Measurements from ENCODE around the gene HMGCS1.
"Not testable (repeated sequence)": the region's sequence is repeated elsewhere in the genome, so short reads cannot be mapped to it uniquely, and the experiment has no call there.

Gene HMGCS1

DNA sequence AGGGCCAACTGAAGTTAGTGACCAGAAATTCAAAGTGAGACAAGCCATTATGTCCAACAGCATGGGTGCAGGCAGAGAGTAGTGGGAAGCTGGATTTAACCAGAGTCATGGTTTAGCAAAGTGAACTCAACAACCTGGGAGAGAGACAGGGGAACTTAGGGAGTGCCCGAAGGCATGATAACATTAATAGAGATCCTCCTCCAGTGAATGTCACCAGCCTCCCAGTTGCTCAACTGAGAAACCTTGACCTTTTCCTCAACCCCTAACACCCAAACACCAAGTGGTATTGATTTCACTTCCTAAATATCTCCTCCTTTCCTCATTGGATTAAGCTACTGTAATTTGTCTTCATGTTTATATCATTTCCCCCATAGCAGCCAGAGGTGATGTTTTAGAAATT is 42.6 kb downstream of the HMGCS1 start:
- DNase-seq = no peak

- DNase-seq = no peak
Observed at GRCh38 chr5:43268188-43268820, 44.9 kb downstream of the HMGCS1 start.

- not testable (repeated sequence) for DNase-seq
Observed at GRCh38 chr5:43262269-43262668, 50.9 kb downstream of the HMGCS1 start.

GRCh38 chr5:43258116-43258515 is 55.1 kb downstream of the HMGCS1 start:
- no peak for DNase-seq

- no peak for DNase-seq
Observed at GRCh38 chr5:43256261-43256966, 56.8 kb downstream of the HMGCS1 start.

DNA sequence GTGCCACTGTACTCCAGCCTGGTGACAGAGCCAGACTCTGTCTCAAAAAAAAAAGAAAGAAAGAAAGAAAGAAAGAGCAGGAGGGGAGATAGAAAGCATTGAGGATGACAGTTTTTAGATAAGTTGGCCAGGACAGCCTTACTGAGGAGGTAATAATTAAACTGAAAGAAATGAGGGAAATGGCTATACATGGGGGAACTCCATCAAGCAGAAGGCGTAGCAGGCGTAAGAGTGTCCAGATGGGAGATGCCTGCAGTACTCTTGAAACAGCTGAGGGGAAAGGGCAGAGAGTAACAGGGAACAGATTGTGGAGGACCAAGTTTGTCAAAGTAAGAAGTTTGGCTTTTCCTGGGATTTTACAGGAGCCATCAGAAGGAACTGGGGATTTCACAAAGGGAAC is 57.5 kb downstream of the HMGCS1 start:
- DNase-seq = no peak

GRCh38 chr5:43251754-43252153 is 61.5 kb downstream of the HMGCS1 start:
- no peak for DNase-seq

DNA sequence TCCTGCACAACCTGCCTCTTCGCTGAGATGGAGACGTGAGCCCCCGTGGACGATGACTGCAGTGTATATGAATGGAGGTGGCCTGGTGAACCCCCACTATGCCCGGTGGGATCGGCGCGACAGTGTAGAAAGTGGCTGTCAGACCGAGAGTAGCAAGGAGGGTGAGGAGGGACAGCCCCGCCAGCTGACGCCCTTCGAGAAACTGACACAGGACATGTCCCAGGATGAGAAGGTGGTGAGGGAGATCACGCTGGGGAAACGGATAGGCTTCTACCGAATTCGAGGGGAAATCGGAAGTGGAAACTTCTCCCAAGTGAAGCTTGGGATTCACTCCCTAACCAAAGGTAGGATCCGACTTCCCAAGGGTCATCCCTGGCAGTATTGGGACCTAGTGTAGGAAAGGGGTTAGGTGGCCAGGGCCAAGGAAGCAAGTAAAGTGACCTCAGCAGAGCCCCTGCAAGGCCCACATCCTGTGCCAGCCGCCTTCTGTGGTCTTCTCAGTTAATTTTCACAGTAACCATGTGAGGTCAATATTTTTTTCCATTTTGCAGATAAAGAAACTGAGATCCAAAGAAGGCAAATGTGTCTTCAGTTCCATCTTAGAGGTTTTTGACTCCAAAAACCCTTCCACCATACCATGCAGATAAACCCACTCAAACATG is 67.4 kb downstream of the HMGCS1 start:
- no peak for DNase-seq

GRCh38 chr5:43244823-43245565 is 68.2 kb downstream of the HMGCS1 start:
- no peak for DNase-seq

GRCh38 chr5:43243270-43243669 is 69.9 kb downstream of the HMGCS1 start:
- DNase-seq = no peak

GRCh38 chr5:43242196-43242595 is 71.0 kb downstream of the HMGCS1 start:
- DNase-seq = no peak

Data from activated CD8-positive, alpha-beta memory T cell treated with anti-CD3 and anti-CD28 coated beads, Interleukin-2, amount 50 U/mL, for 48 hours (primary cell).